ENCODE data around the gene ACLY.

ACLY gene

DNA sequence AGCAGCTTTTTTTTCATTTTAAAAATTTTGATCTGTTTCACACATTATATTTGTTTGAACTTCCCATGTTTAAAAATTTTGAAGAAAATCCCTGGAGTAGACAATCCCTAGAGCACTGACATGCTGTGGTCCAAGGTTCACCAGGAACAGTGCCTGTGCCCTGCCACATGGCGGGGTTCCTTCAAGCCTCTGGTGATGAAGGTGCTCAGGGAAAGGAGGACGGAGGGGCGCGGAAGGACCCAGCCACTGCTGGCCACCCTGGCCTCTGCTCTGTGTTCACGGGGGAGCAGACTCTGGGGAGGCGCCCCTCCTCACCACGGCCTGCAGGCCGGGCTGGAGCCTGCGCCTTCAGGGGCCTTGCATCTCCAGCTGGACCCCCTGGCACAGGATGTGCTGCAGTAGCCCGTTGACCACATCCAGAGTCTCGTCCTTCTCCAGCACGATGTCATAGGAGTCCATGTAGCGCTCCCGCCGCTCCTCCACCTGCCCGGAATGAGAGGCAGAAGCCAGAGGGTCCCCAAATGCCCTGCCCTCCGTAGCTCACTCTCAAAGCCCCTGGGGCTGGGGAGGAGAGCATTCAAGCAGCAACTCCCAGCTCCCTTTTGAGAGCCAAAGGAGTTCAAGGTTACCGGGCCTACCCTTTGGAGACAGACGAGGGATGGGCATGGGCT is 93.4 kb downstream of the ACLY start:
- DNase-seq: no peak

DNA sequence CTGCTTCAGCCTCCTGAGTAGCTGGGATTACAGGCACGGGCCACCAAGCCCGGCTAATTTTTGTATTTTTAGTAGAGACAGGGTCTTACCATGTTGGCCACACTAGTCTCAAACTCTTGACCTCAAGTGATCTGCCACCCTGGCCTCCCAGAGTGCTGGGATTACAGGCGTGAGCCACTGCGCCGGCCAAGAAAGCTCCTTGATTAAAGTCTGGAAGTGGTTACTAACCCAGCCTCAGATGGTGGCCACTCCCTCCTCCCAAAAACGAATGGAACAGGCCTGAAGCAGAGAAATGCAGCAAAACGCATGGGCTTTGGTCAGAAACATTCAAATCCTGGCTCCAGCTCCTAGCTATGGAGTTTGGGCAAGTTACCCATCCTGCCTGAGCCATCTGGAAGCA is 94.7 kb downstream of the ACLY start:
- no peak for DNase-seq

DNA sequence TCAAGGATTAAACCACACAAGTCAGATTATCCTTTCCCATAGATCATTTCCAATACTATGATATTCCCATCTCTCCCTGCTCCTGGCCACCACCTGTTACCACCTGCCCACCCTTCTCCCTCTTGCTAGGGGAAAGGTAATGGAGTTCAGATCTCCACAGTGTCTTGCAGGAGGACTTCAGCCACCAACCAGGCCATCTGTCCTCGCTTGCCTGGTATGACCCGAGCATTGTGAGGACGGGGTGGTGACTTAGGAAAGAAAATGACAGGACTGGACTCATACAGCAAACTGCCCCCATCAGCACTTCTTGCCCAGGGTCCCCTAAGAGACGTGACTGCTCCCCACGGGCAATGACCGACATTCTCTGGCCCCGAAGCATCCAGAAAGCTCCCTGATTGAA is 95.2 kb downstream of the ACLY start:
- no peak for DNase-seq

DNA sequence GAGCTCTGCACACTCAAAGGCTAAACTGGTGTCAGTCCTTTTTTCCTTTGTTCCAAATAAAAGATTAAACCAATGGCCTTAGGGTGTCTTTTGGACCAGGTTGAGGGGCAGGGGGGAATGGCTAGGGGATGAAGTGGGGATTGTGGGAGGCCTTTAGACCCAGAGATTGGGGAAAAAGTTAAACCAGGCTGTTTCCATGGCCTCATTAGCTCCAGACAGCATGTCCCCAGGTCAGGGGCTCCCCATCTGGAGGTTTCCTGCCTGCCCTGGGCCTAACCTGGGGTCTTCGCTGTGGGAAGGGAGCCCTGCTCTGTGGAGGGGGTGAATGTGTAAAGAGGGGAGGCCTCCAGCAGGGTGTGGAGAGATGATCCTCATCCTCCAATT is 95.6 kb downstream of the ACLY start:
- DNase-seq: no peak

DNA sequence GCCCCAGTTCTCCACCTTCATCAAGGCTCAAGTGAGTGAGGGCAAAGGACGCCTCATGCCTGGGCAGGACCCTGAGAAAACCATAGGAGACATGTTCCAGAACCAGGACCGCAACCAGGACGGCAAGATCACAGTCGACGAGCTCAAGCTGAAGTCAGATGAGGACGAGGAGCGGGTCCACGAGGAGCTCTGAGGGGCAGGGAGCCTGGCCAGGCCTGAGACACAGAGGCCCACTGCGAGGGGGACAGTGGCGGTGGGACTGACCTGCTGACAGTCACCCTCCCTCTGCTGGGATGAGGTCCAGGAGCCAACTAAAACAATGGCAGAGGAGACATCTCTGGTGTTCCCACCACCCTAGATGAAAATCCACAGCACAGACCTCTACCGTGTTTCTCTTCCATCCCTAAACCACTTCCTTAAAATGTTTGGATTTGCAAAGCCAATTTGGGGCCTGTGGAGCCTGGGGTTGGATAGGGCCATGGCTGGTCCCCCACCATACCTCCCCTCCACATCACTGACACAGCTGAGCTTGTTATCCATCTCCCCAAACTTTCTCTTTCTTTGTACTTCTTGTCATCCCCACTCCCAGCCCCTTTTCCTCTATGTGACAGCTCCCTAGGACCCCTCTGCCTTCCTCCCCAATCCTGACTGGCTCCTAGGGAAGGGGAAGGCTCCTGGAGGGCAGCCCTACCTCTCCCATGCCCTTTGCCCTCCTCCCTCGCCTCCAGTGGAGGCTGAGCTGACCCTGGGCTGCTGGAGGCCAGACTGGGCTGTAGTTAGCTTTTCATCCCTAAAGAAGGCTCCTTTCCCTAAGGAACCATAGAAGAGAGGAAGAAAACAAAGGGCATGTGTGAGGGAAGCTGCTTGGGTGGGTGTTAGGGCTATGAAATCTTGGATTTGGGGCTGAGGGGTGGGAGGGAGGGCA is 96.3 kb downstream of the ACLY start:
- DNase-seq: no peak

DNA sequence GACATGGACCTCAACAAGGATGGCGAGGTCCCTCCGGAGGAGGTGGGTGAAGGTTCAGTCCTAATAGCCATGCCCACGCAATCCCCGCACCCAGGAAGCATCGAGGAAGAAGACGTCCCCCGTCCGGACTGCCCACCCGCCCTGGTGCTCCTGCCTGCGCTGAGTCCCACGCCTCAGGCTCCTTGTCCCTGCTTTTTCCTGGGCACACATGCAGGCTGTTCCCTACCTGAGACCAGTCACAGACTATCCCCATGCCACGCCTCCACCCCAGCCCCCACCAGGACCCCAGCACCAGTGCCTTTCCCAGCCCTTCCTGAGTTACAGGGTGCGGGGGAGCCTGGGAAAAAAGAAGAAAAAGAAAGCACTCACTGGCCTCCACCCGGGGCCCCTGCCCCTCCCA is 97.0 kb downstream of the ACLY start:
- no peak for DNase-seq

DNA sequence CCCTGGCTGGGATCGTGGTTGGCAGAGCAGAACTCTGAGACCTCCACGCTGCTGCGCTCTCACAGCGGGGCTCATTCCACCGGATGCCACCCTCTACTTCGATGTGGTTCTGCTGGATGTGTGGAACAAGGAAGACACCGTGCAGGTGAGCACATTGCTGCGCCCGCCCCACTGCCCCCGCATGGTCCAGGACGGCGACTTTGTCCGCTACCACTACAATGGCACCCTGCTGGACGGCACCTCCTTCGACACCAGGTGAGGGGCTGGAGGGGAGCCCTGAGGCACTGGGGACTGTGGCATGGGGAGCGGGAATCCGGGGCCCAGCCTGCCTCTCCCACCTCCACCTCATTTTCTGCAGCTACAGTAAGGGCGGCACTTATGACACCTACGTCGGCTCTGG is 100.7 kb downstream of the ACLY start:
- DNase-seq: no peak

All from suppressor macrophage treated with lipopolysaccharide for 1 hour (primary cell).